ENCODE results near the gene ULBP2.

The ULBP2 gene

GRCh38 chr6:149925253-149925973, 16.4 kb upstream of the ULBP2 start:
- in situ Hi-C loops (cut with MboI; ENCODE audit: low sequenced_read_pairs) = loop anchor here (25.0 kb wide), 1 partner anchor 887 kb away; no protein-coding TSS in a partner anchor

GRCh38 chr6:149925974-149926777, 15.6 kb upstream of the ULBP2 start:
- in situ Hi-C loops (cut with MboI; ENCODE audit: low sequenced_read_pairs) = loop anchor here (25.0 kb wide), 1 partner anchor 886 kb away; no protein-coding TSS in a partner anchor

GRCh38 chr6:149927025-149927424, 14.8 kb upstream of the ULBP2 start:
- in situ Hi-C loops (cut with MboI; ENCODE audit: low sequenced_read_pairs) = loop anchor here (25.0 kb wide), 1 partner anchor 885 kb away; no protein-coding TSS in a partner anchor

- in situ Hi-C loops (cut with MboI; ENCODE audit: low sequenced_read_pairs) = loop anchor here (25.0 kb wide), 1 partner anchor 883 kb away; no protein-coding TSS in a partner anchor
Observed at GRCh38 chr6:149929422-149929821, 12.4 kb upstream of the ULBP2 start.

GRCh38 chr6:149931501-149931900, 10.3 kb upstream of the ULBP2 start:
- in situ Hi-C loops (cut with MboI; ENCODE audit: low sequenced_read_pairs) = loop anchor here (5.0 to 25.0 kb wide), 2 partner anchors 86 to 881 kb away; no protein-coding TSS in a partner anchor

GRCh38 chr6:149933036-149933435, 8.8 kb upstream of the ULBP2 start:
- in situ Hi-C loops (cut with MboI; ENCODE audit: low sequenced_read_pairs) = loop anchor here (5.0 to 25.0 kb wide), 2 partner anchors 84 to 879 kb away; no protein-coding TSS in a partner anchor

- in situ Hi-C loops (cut with MboI; ENCODE audit: low sequenced_read_pairs) = loop anchor here (5.0 to 25.0 kb wide), 2 partner anchors 84 to 879 kb away; no protein-coding TSS in a partner anchor
Observed at GRCh38 chr6:149933461-149933860, 8.4 kb upstream of the ULBP2 start.

GRCh38 chr6:149934249-149935156, 7.3 kb upstream of the ULBP2 start:
- in situ Hi-C loops (cut with MboI; ENCODE audit: low sequenced_read_pairs) = loop anchor here (5.0 to 25.0 kb wide), 2 partner anchors 83 to 878 kb away; no protein-coding TSS in a partner anchor

- in situ Hi-C loops (cut with MboI; ENCODE audit: low sequenced_read_pairs) = loop anchor here (25.0 kb wide), 1 partner anchor 877 kb away; no protein-coding TSS in a partner anchor
Observed at GRCh38 chr6:149935246-149935645, 6.6 kb upstream of the ULBP2 start.

GRCh38 chr6:149935668-149936067, 6.1 kb upstream of the ULBP2 start:
- in situ Hi-C loops (cut with MboI; ENCODE audit: low sequenced_read_pairs) = loop anchor here (25.0 kb wide), 1 partner anchor 877 kb away; no protein-coding TSS in a partner anchor

GRCh38 chr6:149936743-149937142, 5.1 kb upstream of the ULBP2 start:
- in situ Hi-C loops (cut with MboI; ENCODE audit: low sequenced_read_pairs) = loop anchor here (25.0 kb wide), 1 partner anchor 876 kb away; no protein-coding TSS in a partner anchor

- in situ Hi-C loops (cut with MboI; ENCODE audit: low sequenced_read_pairs) = loop anchor here (25.0 kb wide), 1 partner anchor 874 kb away; no protein-coding TSS in a partner anchor
Observed at GRCh38 chr6:149938013-149938570, 3.7 kb upstream of the ULBP2 start.

GRCh38 chr6:149938571-149939355, 3.1 kb upstream of the ULBP2 start:
- in situ Hi-C loops (cut with MboI; ENCODE audit: low sequenced_read_pairs) = loop anchor here (25.0 kb wide), 1 partner anchor 874 kb away; no protein-coding TSS in a partner anchor

- in situ Hi-C loops (cut with MboI; ENCODE audit: low sequenced_read_pairs) = loop anchor here (25.0 kb wide), 1 partner anchor 873 kb away; no protein-coding TSS in a partner anchor
Observed at GRCh38 chr6:149939356-149939648, 2.5 kb upstream of the ULBP2 start.

GRCh38 chr6:149939909-149940671, 1.7 kb upstream of the ULBP2 start:
- in situ Hi-C loops (cut with MboI; ENCODE audit: low sequenced_read_pairs) = loop anchor here (25.0 kb wide), 1 partner anchor 872 kb away; no protein-coding TSS in a partner anchor

GRCh38 chr6:149940672-149940982, 1.2 kb upstream of the ULBP2 start:
- in situ Hi-C loops (cut with MboI; ENCODE audit: low sequenced_read_pairs) = loop anchor here (25.0 kb wide), 1 partner anchor 872 kb away; no protein-coding TSS in a partner anchor

GRCh38 chr6:149942461-149942829, 631 bp downstream of the ULBP2 start:
- in situ Hi-C loops (cut with MboI; ENCODE audit: low sequenced_read_pairs) = loop anchor here (25.0 kb wide), 1 partner anchor 870 kb away; no protein-coding TSS in a partner anchor

- in situ Hi-C loops (cut with MboI; ENCODE audit: low sequenced_read_pairs) = loop anchor here (25.0 kb wide), 1 partner anchor 869 kb away; no protein-coding TSS in a partner anchor
Observed at GRCh38 chr6:149943321-149943720, 1.5 kb downstream of the ULBP2 start.
